ENCODE results near the gene NUMA1.

DNA sequence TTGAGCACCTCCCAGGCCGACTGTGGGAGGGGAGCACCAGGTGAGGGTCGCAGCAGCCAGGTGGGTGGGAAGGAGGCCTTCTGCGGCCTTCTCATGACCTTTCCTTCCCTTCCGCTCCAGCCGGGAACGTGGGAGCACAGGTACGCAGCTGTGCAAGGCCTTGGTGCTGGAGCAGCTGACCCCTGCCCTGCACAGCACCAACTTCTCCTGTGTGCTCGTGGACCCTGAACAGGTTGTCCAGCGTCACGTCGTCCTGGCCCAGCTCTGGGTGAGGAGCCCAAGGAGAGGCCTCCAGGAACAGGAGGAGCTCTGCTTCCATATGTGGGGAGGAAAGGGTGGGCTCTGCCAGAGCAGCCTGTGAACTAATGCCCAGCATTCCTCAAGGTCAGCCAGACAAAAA lies 79.1 kb downstream of the NUMA1 start:
- no peak for TF ChIP-seq ZNF384 (IDR thresholded peaks at IDR 0.05)
- no peak for TF ChIP-seq NFRKB (IDR thresholded peaks at IDR 0.05)
- no peak for TF ChIP-seq ELF4 (IDR thresholded peaks at IDR 0.05)
- TF ChIP-seq CTBP1 (IDR thresholded peaks at IDR 0.05; ENCODE audit: borderline replicate concordance), result no peak
- TF ChIP-seq FOXA1 (IDR thresholded peaks at IDR 0.05), result no peak
- no peak for TF ChIP-seq ARNT (IDR thresholded peaks at IDR 0.05)

All from HEK293T (cell line).